ENCODE results near the gene ANKRD60. TPM values are rescaled to one million over a fixed set of nuclear protein-coding genes. Genes with fewer than 3 reads are reported as not detected.

ANKRD60 gene
- total RNA-seq, 4 donors from 2014 or later, result not detected

DNA sequence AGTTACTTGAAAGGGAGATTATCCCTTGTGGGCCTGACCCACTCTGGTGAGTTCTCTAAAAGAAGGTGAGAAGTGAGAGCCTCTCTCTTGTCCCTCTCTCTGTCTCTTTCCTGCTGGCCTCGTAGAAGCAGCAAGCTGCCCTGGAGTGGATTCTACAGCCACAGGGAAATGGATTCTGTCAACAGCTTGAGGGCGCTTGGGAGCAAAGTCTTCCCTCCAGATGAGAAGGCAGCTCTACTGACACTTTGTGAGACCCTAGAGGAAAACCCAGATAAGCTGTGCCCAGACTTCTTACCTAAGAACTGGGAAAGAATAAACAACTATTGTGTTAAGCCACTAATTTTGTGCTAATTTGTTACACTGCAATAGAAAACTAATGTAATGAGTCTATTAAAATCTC, 39.9 kb downstream of the ANKRD60 start:
- no peak for DNase-seq
- in situ Hi-C loops (cut with MboI; ENCODE audit: low pct_ligation_motif_present in 1 of 4, low pct_unique_long_range_greater_than_20kb in 1 of 4, low sequenced_read_pairs in 3 of 4), result loop anchor here in 2 of 4 donors (10.0 kb wide), 1 partner anchor 534 kb away; no protein-coding TSS in a partner anchor
- Histone ChIP-seq H3K9me3 (no peaks in the 10 kb centered on the region), H3K27me3 (no peaks in the 10 kb centered on the region), H3K27ac (no peak overlapping the region), H3K36me3 (no peaks in the 10 kb centered on the region), H3K4me1 (no peaks in the 10 kb centered on the region), H3K4me3 (no peak overlapping the region)
- TF ChIP-seq POLR2AphosphoS5 (IDR thresholded peaks at IDR 0.05) (no peak), EP300 (IDR thresholded peaks at IDR 0.05; ENCODE audit: low read depth) (no peak), POLR2A (IDR thresholded peaks at IDR 0.05) (no peak)
- TF ChIP-seq, protein P1, sequence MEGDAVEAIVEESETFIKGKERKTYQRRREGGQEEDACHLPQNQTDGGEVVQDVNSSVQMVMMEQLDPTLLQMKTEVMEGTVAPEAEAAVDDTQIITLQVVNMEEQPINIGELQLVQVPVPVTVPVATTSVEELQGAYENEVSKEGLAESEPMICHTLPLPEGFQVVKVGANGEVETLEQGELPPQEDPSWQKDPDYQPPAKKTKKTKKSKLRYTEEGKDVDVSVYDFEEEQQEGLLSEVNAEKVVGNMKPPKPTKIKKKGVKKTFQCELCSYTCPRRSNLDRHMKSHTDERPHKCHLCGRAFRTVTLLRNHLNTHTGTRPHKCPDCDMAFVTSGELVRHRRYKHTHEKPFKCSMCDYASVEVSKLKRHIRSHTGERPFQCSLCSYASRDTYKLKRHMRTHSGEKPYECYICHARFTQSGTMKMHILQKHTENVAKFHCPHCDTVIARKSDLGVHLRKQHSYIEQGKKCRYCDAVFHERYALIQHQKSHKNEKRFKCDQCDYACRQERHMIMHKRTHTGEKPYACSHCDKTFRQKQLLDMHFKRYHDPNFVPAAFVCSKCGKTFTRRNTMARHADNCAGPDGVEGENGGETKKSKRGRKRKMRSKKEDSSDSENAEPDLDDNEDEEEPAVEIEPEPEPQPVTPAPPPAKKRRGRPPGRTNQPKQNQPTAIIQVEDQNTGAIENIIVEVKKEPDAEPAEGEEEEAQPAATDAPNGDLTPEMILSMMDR (IDR thresholded peaks at IDR 0.05), result no peak
- intact Hi-C loops (cut with DNase I; ENCODE audit: low total_unique reads), result no loop called here
- 50% methylated on average over 2 of the region's 2 CpGs; no CpG with 5 or more reads in 1 of the 2 donors for WGBS, 2 donors (ENCODE audit: low coverage in 1 of 2)

DNA sequence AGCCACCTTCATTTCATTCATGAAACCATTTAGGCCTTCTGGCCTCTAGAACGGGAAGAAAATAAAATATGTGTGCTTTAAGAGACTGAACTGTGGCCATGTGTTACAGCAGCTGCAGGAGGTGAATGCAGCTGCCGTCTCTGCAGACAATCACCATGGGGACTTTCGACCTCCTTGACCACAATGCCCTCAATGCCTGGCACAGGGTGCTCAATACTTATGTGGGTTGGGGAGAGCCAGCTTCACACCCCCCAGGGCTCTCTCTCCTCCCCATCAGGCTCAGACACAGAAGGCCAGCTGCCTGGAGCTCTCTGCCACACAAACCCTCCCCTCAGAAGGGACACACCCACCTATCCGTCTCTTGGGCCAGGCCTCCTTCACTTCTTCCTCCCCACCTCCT, 43.5 kb downstream of the ANKRD60 start:
- TF ChIP-seq POLR2AphosphoS5 (IDR thresholded peaks at IDR 0.05) (no peak), EP300 (IDR thresholded peaks at IDR 0.05; ENCODE audit: low read depth) (no peak), POLR2A (IDR thresholded peaks at IDR 0.05) (no peak)
- TF ChIP-seq, protein P1 (IDR thresholded peaks at IDR 0.05), result no peak
- DNase-seq, result no peak
- intact Hi-C loops (cut with DNase I; ENCODE audit: low total_unique reads), result no loop called here
- Histone ChIP-seq H3K4me1 (no peaks in the 10 kb centered on the region), H3K27me3 (peaks cover 3% of the 10 kb centered on the region), H3K9me3 (no peaks in the 10 kb centered on the region), H3K4me3 (no peak overlapping the region), H3K36me3 (no peaks in the 10 kb centered on the region), H3K27ac (no peak overlapping the region)
- 85 to 100% methylated on average over 1 to 4 of the region's 4 CpGs for WGBS, 2 donors (ENCODE audit: low coverage in 1 of 2)
- in situ Hi-C loops (cut with MboI; ENCODE audit: low pct_ligation_motif_present in 1 of 4, low pct_unique_long_range_greater_than_20kb in 1 of 4, low sequenced_read_pairs in 3 of 4), result loop anchor here in 3 of 4 donors (5.0 to 10.0 kb wide), 2 partner anchors 528 to 530 kb away; no protein-coding TSS in a partner anchor

DNA sequence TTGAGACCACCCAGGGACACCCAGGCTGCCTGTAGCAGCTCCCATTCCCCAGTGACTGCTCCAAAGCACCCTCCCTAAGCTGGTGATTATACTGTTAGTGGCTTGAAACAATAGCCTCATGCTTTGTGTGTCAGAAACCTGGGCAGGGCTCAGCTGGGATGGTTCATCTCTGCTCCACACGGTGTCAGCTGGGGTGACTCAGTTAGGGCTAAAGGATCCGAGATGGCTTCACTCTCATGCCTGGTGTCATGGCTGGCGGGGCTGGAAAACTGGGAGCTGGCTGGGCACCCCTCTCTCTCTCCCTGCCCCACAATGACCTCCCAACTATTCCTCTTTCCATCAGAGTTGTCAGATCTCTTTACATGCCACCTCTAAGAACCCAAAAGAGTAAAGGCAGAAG, 44.4 kb downstream of the ANKRD60 start:
- H3K9me3 ChIP-seq, result no peaks in the 10 kb centered on the region
- H3K4me1 ChIP-seq, result peaks cover 0 to 9% (median 7%) of the 10 kb centered on the region in 4 donors
- in situ Hi-C loops (cut with MboI; ENCODE audit: low pct_ligation_motif_present in 1 of 4, low pct_unique_long_range_greater_than_20kb in 1 of 4, low sequenced_read_pairs in 3 of 4), result loop anchor here in 3 of 4 donors (5.0 to 10.0 kb wide), 2 partner anchors 527 to 529 kb away; no protein-coding TSS in a partner anchor
- intact Hi-C loops (cut with DNase I; ENCODE audit: low total_unique reads), result no loop called here
- H3K27me3 ChIP-seq, result peaks cover 7% of the 10 kb centered on the region
- H3K36me3 ChIP-seq, result no peaks in the 10 kb centered on the region
- H3K27ac ChIP-seq, result no peak overlapping the region
- no peak overlapping the region for H3K4me3 ChIP-seq
- TF ChIP-seq EP300 (IDR thresholded peaks at IDR 0.05; ENCODE audit: low read depth) (no peak), POLR2AphosphoS5 (IDR thresholded peaks at IDR 0.05) (no peak), POLR2A (IDR thresholded peaks at IDR 0.05) (no peak)
- TF ChIP-seq, protein P1 (IDR thresholded peaks at IDR 0.05), result no peak
- no peak for DNase-seq
- 93% methylated on average over 3 of the region's 3 CpGs; no CpG with 5 or more reads in 1 of the 2 donors for WGBS, 2 donors (ENCODE audit: low coverage in 1 of 2)

DNA sequence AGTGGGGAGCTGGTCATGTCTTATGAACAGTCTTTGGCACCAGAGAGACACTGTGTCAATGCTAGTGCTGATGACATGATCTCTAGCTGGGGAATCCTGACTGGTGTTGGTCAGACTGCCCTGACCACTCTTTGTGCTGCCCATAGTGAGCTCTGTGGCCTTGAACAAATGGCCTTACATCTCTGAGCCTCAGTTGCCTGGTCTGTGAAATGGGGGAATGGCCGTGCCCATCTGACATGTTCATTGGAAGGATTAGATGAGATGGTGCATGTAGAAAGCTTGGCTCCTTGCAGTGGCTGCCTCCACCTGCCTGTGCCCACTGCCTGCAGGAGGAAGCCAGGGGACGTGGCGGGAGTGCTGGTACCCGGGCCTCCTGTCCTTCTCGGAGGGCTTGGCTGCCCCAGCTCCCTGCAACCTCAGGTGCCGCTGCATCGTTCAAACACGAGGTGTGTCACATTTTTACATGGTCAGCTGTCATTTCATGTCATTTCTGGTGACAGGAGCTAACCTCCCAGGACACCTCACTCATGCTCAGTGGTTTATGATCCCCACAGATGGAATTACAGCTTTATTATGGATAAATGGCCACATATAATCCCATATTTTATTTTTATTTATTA, 45.8 kb downstream of the ANKRD60 start:
- Histone ChIP-seq H3K27me3 (peaks cover 7% of the 10 kb centered on the region), H3K9me3 (no peaks in the 10 kb centered on the region), H3K4me1 (peaks cover 0 to 10% (median 7%) of the 10 kb centered on the region in 4 donors), H3K27ac (no peak overlapping the region), H3K36me3 (no peaks in the 10 kb centered on the region), H3K4me3 (no peak overlapping the region)
- no peak for DNase-seq
- 87% methylated on average over 8 of the region's 8 CpGs; no CpG with 5 or more reads in 1 of the 2 donors for WGBS, 2 donors (ENCODE audit: low coverage in 1 of 2)
- in situ Hi-C loops (cut with MboI; ENCODE audit: low pct_ligation_motif_present in 1 of 4, low pct_unique_long_range_greater_than_20kb in 1 of 4, low sequenced_read_pairs in 3 of 4) (loop anchor here in 3 of 4 donors (5.0 to 10.0 kb wide), 2 partner anchors 525 to 528 kb away; no protein-coding TSS in a partner anchor), intact Hi-C loops (cut with DNase I; ENCODE audit: low total_unique reads) (no loop called here)
- TF ChIP-seq EP300 (IDR thresholded peaks at IDR 0.05; ENCODE audit: low read depth) (no peak), POLR2A (IDR thresholded peaks at IDR 0.05) (no peak), POLR2AphosphoS5 (IDR thresholded peaks at IDR 0.05) (no peak)
- TF ChIP-seq, protein P1 (IDR thresholded peaks at IDR 0.05), result no peak

Data from transverse colon (tissue), 4 donors.